Natural killer cell (primary cell): ENCODE results near the gene MBD6. TPM values are rescaled to one million over a fixed set of nuclear protein-coding genes. Genes with fewer than 3 reads are reported as not detected.

Experiments used
- ATAC-seq, 3 donors: fragments of 150-1000 bp in 2 of 3; fragments of 200-7000 bp in 1 of 3; cut with Tn5 transposase; 1 replicate in 1 of 3; 2 replicates in 2 of 3; pipeline ENCODE4 v1.10.0; 2021; ENCODE audit warnings: mild to moderate bottlenecking in 2 of 3, moderate library complexity in 2 of 3
- DNase-seq, 2 donors: peaks; one replicate each; pipeline versions ENCODE4 v3.0.0 to v3.0.0-alpha.2; 2013 to 2021; ENCODE audit warnings: mixed read lengths in 1 of 2
- H3K27ac ChIP-seq: one replicate; pipeline ENCODE4 v1.5.1; 2013; ENCODE audit warnings: mild to moderate bottlenecking, low read length
- H3K27me3 ChIP-seq: one replicate; pipeline ENCODE4 v1.6.1; 2013; ENCODE audit warnings: low read length; ENCODE audit not compliant: control insufficient read depth, insufficient read depth
- H3K36me3 ChIP-seq: one replicate; pipeline ENCODE4 v1.6.1; 2013; ENCODE audit warnings: low read length; ENCODE audit not compliant: control insufficient read depth, insufficient read depth
- H3K4me1 ChIP-seq: one replicate; pipeline ENCODE4 v1.6.1; 2013; ENCODE audit warnings: low read length; ENCODE audit not compliant: control insufficient read depth, insufficient read depth
- H3K4me3 ChIP-seq: one replicate; pipeline ENCODE4 v1.5.1; 2013; ENCODE audit warnings: low read length
- H3K9me3 ChIP-seq: one replicate; pipeline ENCODE4 v1.6.1; 2013; ENCODE audit warnings: low read length; ENCODE audit not compliant: control insufficient read depth, insufficient read depth
- H3K27ac Mint-ChIP-seq, 2 donors: one replicate each; pipeline ENCODE4 v1.8.0; 2022; ENCODE audit warnings: mild to moderate bottlenecking in 2 of 2, mixed read lengths in 2 of 2, moderate library complexity in 1 of 2
- H3K27me3 Mint-ChIP-seq, 2 donors: one replicate each; pipeline ENCODE4 v1.8.0; 2022; ENCODE audit warnings: low read depth in 2 of 2, mixed read lengths in 2 of 2
- H3K36me3 Mint-ChIP-seq: one replicate; pipeline ENCODE4 v1.8.0; 2022; ENCODE audit warnings: mixed read lengths
- H3K4me1 Mint-ChIP-seq, 2 donors: one replicate each; pipeline ENCODE4 v1.8.0; 2022; ENCODE audit warnings: mixed read lengths in 2 of 2
- H3K4me3 Mint-ChIP-seq: one replicate; pipeline ENCODE4 v1.8.0; 2022; ENCODE audit warnings: mild to moderate bottlenecking, moderate library complexity, mixed read lengths
- H3K9me3 Mint-ChIP-seq, 2 donors: one replicate each; pipeline ENCODE4 v1.8.0; 2022; ENCODE audit warnings: mixed read lengths in 2 of 2
- WGBS: methylation state at CpG from one replicate; pipeline ENCODE4 v1.1.7; 2013; ENCODE audit warnings: missing lambda C conversion rate; ENCODE audit not compliant: insufficient coverage; 5-methylcytosine and 5-hydroxymethylcytosine counted together
- intact Hi-C: fragments of 100-400 bp; cut with micrococcal nuclease; formaldehyde crosslinking; loops from one replicate; pipeline ENCODE4 v1.14.2; 2022
- total RNA-seq, 4 donors: library from RNA; stranded (reverse); fragments of 120-200 nt in 1 of 4; gene quantifications; one replicate each; pipeline versions ENCODE4 v1.2.3 to v1.2.4, GENCODE V29; 2013 to 2022
- TF ChIP-seq, protein P1 (sequence below): fragments of 200-600 bp; IDR thresholded peaks from one replicate; pipeline ENCODE4 v1.8.0; 2022; ENCODE audit warnings: antibody characterized with exemption

The MBD6 gene
- total RNA-seq, 3 donors from 2014 or later (not counting 1 experiment from before 2014, with no cell fraction given) = 130 to 142 (median 139) TPM

DNA sequence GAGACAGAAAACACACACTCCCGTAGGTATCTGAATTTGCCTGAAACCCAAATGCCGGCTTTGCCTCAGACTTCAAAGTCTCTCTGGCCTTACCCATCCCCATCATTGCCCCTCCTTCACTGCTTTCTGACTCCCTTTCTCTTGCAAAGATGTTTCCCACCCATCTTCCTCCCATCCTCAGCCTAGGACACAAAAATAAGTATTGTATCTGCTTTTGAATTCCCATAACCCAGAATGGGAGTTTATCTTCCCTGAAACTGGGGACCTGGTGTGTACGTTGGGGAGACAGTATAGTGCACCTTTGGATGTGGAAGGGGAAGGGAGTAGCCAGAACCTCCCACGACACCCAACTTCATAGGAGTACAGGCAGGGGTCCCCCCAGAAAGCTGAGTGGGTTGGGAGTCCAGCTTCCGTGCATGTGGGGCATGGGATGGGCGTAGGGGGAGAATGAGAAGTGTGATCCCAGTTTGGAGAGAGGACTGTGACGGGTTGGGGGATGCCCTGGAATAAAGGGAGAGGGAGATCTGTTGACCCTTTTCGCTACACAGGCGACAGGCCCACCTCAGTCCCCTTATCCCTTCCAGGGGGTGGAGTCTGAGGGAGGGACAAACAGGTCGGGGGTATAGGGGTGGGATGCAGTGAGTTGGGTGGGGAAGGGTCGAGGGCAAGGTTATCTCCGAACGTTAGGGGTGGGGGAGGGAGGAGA is 26.7 kb downstream of the MBD6 start:
- Mint-ChIP-seq H3K36me3 (no peaks in the 10 kb centered on the region), H3K4me3 (no peak overlapping the region), H3K4me1 (peaks cover 27 to 40% of the 10 kb centered on the region in 2 donors), H3K27me3 (peaks cover 19 to 33% of the 10 kb centered on the region in 2 donors), H3K9me3 (no peaks in the 10 kb centered on the region), H3K27ac (no peak overlapping the region)
- H3K27ac ChIP-seq = no peak overlapping the region
- no peaks in the 10 kb centered on the region for H3K9me3 ChIP-seq
- DNase-seq = no peak
- no peak for ATAC-seq
- TF ChIP-seq, protein P1, sequence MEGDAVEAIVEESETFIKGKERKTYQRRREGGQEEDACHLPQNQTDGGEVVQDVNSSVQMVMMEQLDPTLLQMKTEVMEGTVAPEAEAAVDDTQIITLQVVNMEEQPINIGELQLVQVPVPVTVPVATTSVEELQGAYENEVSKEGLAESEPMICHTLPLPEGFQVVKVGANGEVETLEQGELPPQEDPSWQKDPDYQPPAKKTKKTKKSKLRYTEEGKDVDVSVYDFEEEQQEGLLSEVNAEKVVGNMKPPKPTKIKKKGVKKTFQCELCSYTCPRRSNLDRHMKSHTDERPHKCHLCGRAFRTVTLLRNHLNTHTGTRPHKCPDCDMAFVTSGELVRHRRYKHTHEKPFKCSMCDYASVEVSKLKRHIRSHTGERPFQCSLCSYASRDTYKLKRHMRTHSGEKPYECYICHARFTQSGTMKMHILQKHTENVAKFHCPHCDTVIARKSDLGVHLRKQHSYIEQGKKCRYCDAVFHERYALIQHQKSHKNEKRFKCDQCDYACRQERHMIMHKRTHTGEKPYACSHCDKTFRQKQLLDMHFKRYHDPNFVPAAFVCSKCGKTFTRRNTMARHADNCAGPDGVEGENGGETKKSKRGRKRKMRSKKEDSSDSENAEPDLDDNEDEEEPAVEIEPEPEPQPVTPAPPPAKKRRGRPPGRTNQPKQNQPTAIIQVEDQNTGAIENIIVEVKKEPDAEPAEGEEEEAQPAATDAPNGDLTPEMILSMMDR = no peak
- intact Hi-C loops = no loop called here
- peaks cover 26% of the 10 kb centered on the region for H3K4me1 ChIP-seq
- no peak overlapping the region for H3K4me3 ChIP-seq
- H3K36me3 ChIP-seq = no peaks in the 10 kb centered on the region
- 46% methylated on average over 13 of the region's 13 CpGs for WGBS
- H3K27me3 ChIP-seq = peaks cover 14% of the 10 kb centered on the region

GRCh38 chr12:57549909-57550640 is 27.5 kb downstream of the MBD6 start, which contains the start of gene KIF5A:
Gene KIF5A (plus strand): TSS chr12:57550044. CDS start chr12:57550272, 228 bp downstream.
- H3K27ac ChIP-seq = no peak within 1 kb of the TSS
- peaks cover 26% of the 10 kb centered on the region for H3K4me1 ChIP-seq
- DNase-seq (peak; percentile 40 to 76), ATAC-seq (peak; percentile 57 to 64 (median 61))
- H3K9me3 ChIP-seq = no peaks in the 10 kb centered on the region
- no peaks in the 10 kb centered on the region for H3K36me3 ChIP-seq
- Mint-ChIP-seq H3K27me3 (peaks cover 19 to 36% of the 10 kb centered on the region in 2 donors), H3K4me3 (peak within 1 kb of the TSS; percentile 69), H3K27ac (no peak within 1 kb of the TSS), H3K4me1 (peaks cover 21 to 34% of the 10 kb centered on the region in 2 donors), H3K36me3 (no peaks in the 10 kb centered on the region), H3K9me3 (no peaks in the 10 kb centered on the region)
- peaks cover 14% of the 10 kb centered on the region for H3K27me3 ChIP-seq
- intact Hi-C loops = no loop called here
- TF ChIP-seq, protein P1 = no peak
- peak within 1 kb of the TSS; percentile 23 for H3K4me3 ChIP-seq
- WGBS = 8% methylated on average over 52 of the region's 52 CpGs

- Mint-ChIP-seq H3K4me1 (peaks cover 13 to 26% of the 10 kb centered on the region in 2 donors), H3K27me3 (peaks cover 19 to 36% of the 10 kb centered on the region in 2 donors), H3K4me3 (peak overlapping the region; percentile 32), H3K36me3 (no peaks in the 10 kb centered on the region), H3K27ac (no peak overlapping the region), H3K9me3 (no peaks in the 10 kb centered on the region)
- WGBS = 77% methylated on average over 5 of the region's 7 CpGs
- Histone ChIP-seq H3K4me1 (peaks cover 23% of the 10 kb centered on the region), H3K27me3 (peaks cover 14% of the 10 kb centered on the region), H3K36me3 (no peaks in the 10 kb centered on the region), H3K9me3 (no peaks in the 10 kb centered on the region), H3K4me3 (no peak overlapping the region), H3K27ac (no peak overlapping the region)
- intact Hi-C loops = no loop called here
- ATAC-seq = no peak
- TF ChIP-seq, protein P1 = no peak
- DNase-seq = no peak
Measured at GRCh38 chr12:57550641-57551549, 28.3 kb downstream of the MBD6 start.
